ENCODE measurements around the gene HLA-DOB. TPM values are rescaled to one million over a fixed set of nuclear protein-coding genes. Genes with fewer than 3 reads are reported as not detected.

HLA-DOB gene
- total RNA-seq, 1 experiment from 2014 or later = 0.64 TPM

DNA sequence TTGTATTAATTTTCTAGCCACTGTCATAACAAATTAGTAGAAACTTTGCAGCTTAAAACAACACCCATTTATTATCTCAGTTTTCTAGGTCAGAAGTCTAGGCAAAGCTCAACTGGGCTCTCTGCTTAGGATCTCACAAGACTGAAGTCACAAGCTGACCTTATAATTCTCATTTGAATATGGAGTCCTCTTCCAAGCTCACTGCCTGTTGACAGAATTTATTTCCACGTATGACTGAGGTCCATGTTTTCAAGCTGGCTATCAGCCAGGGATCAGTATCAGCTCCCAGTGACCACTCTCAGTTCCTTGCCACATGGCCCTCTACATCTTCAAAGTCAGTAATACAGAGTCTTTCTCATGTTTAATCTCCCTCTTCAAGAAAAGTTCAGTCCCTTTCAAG is 41.7 kb downstream of the HLA-DOB start:
- H3K36me3 ChIP-seq (ENCODE audit: control insufficient read depth in 1 of 2, insufficient read depth in 2 of 2, low read length in 2 of 2) = no peaks in the 10 kb centered on the region
- no peaks in the 10 kb centered on the region for H3K4me1 ChIP-seq (ENCODE audit: control insufficient read depth in 1 of 2, insufficient read depth in 2 of 2, low read length in 2 of 2)
- no peaks in the 10 kb centered on the region for H3K9me2 ChIP-seq (ENCODE audit: insufficient read depth)
- no peak overlapping the region for H3K9ac ChIP-seq (ENCODE audit: low read length)
- ATAC-seq = no peak
- no peak overlapping the region for H3K27ac ChIP-seq (ENCODE audit: low read depth, low read length)
- ChIA-PET POLR2A (no interaction called here), CTCF (no interaction called here), RAD21 (ENCODE audit: low non-redundant PET in 1 of 2, low total read pairs in 2 of 2, uncharacterized antibody in 2 of 2, unreplicated experiment in 2 of 2) (no interaction called here)
- H3K4me3 ChIP-seq (replicated peaks in 1 of 2; ENCODE audit: low read depth in 1 of 2, low read length in 2 of 2) = no peak overlapping the region
- H3K9me3 ChIP-seq (ENCODE audit: control insufficient read depth in 1 of 2, insufficient read depth in 1 of 2, low read depth in 1 of 2, low read length in 2 of 2) = no peaks in the 10 kb centered on the region
- no peak overlapping the region for H3K4me2 ChIP-seq (ENCODE audit: low read length)
- no peaks in the 10 kb centered on the region for H3K79me2 ChIP-seq (ENCODE audit: insufficient read depth, low read length)
- intact Hi-C loops (cut with micrococcal nuclease) = no loop called here
- no peaks in the 10 kb centered on the region for H3K27me3 ChIP-seq (ENCODE audit: insufficient read depth, low read length)
- no peaks in the 10 kb centered on the region for H4K20me1 ChIP-seq (ENCODE audit: insufficient read depth)
- BruUV-seq (replicated peaks) = no TSS peak
- H2AFZ ChIP-seq (ENCODE audit: low read depth, low read length, poor library complexity, severe bottlenecking) = no peak overlapping the region
- no peak for DNase-seq (ENCODE audit: low read depth, low spot score)
- TF ChIP-seq ZFX (IDR thresholded peaks at IDR 0.05) = no peak
- TF ChIP-seq EZH2 (IDR thresholded peaks at IDR 0.05) = no peak
- TF ChIP-seq ZNF274 (IDR thresholded peaks at IDR 0.05; ENCODE audit: low read depth, low read length) = no peak
- no peak for TF ChIP-seq SP1 (IDR thresholded peaks at IDR 0.05; ENCODE audit: low read depth)
- TF ChIP-seq FOSL1 (IDR thresholded peaks at IDR 0.05; ENCODE audit: low read depth) = no peak

DNA sequence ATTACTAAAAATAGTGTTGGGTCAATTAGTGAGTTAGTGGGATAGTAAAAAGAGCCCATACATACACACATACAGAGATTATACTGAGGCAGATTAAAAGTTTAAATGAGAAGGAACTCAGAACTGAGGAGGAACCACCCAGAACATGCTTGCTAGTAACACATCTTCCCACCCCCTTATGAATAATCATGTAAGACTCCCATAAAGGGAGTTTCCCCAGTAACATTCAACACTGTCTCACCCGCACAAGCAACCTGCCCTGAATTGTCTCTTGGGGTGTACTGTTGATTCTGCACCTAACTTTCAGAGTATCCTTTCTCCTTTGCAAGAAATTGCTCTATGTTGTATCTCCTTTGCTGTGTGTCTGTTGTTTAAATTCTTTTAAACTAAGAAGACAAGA is 42.4 kb downstream of the HLA-DOB start:
- ChIA-PET RAD21 (ENCODE audit: low non-redundant PET in 1 of 2, low total read pairs in 2 of 2, uncharacterized antibody in 2 of 2, unreplicated experiment in 2 of 2) (no interaction called here), CTCF (no interaction called here), POLR2A (no interaction called here)
- no peak overlapping the region for H2AFZ ChIP-seq (ENCODE audit: low read depth, low read length, poor library complexity, severe bottlenecking)
- no peak overlapping the region for H3K9ac ChIP-seq (ENCODE audit: low read length)
- H4K20me1 ChIP-seq (ENCODE audit: insufficient read depth) = no peaks in the 10 kb centered on the region
- H3K4me1 ChIP-seq (ENCODE audit: control insufficient read depth in 1 of 2, insufficient read depth in 2 of 2, low read length in 2 of 2) = no peaks in the 10 kb centered on the region
- no peaks in the 10 kb centered on the region for H3K9me3 ChIP-seq (ENCODE audit: control insufficient read depth in 1 of 2, insufficient read depth in 1 of 2, low read depth in 1 of 2, low read length in 2 of 2)
- H3K4me3 ChIP-seq (replicated peaks in 1 of 2; ENCODE audit: low read depth in 1 of 2, low read length in 2 of 2) = no peak overlapping the region
- no peak for ATAC-seq
- H3K4me2 ChIP-seq (ENCODE audit: low read length) = no peak overlapping the region
- BruUV-seq (replicated peaks) = no TSS peak
- H3K9me2 ChIP-seq (ENCODE audit: insufficient read depth) = no peaks in the 10 kb centered on the region
- no peak for DNase-seq (ENCODE audit: low read depth, low spot score)
- no peaks in the 10 kb centered on the region for H3K36me3 ChIP-seq (ENCODE audit: control insufficient read depth in 1 of 2, insufficient read depth in 2 of 2, low read length in 2 of 2)
- no peaks in the 10 kb centered on the region for H3K79me2 ChIP-seq (ENCODE audit: insufficient read depth, low read length)
- H3K27me3 ChIP-seq (ENCODE audit: insufficient read depth, low read length) = no peaks in the 10 kb centered on the region
- intact Hi-C loops (cut with micrococcal nuclease) = no loop called here
- H3K27ac ChIP-seq (ENCODE audit: low read depth, low read length) = no peak overlapping the region
- TF ChIP-seq, protein P1, sequence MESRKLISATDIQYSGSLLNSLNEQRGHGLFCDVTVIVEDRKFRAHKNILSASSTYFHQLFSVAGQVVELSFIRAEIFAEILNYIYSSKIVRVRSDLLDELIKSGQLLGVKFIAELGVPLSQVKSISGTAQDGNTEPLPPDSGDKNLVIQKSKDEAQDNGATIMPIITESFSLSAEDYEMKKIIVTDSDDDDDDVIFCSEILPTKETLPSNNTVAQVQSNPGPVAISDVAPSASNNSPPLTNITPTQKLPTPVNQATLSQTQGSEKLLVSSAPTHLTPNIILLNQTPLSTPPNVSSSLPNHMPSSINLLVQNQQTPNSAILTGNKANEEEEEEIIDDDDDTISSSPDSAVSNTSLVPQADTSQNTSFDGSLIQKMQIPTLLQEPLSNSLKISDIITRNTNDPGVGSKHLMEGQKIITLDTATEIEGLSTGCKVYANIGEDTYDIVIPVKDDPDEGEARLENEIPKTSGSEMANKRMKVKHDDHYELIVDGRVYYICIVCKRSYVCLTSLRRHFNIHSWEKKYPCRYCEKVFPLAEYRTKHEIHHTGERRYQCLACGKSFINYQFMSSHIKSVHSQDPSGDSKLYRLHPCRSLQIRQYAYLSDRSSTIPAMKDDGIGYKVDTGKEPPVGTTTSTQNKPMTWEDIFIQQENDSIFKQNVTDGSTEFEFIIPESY (IDR thresholded peaks at IDR 0.05; ENCODE audit: extremely low read depth, insufficient replicate concordance, low read length) = no peak
- no peak for TF ChIP-seq FOSL1 (IDR thresholded peaks at IDR 0.05; ENCODE audit: low read depth)
- TF ChIP-seq ELF1 (IDR thresholded peaks at IDR 0.05; ENCODE audit: borderline replicate concordance, low read depth) = no peak
- TF ChIP-seq CEBPB (IDR thresholded peaks at IDR 0.05; ENCODE audit: low read depth) = no peak
- TF ChIP-seq RAD21 (IDR thresholded peaks at IDR 0.05; ENCODE audit: low read depth) = no peak
- TF ChIP-seq, protein P2, sequence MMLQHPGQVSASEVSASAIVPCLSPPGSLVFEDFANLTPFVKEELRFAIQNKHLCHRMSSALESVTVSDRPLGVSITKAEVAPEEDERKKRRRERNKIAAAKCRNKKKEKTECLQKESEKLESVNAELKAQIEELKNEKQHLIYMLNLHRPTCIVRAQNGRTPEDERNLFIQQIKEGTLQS (IDR thresholded peaks at IDR 0.05) = no peak
- TF ChIP-seq CBX3 (IDR thresholded peaks at IDR 0.05; ENCODE audit: low read depth) = no peak
- TF ChIP-seq YY1 (IDR thresholded peaks at IDR 0.05; ENCODE audit: extremely low read depth, insufficient replicate concordance, low read depth, low read length) = no peak
- TF ChIP-seq, protein P3, sequence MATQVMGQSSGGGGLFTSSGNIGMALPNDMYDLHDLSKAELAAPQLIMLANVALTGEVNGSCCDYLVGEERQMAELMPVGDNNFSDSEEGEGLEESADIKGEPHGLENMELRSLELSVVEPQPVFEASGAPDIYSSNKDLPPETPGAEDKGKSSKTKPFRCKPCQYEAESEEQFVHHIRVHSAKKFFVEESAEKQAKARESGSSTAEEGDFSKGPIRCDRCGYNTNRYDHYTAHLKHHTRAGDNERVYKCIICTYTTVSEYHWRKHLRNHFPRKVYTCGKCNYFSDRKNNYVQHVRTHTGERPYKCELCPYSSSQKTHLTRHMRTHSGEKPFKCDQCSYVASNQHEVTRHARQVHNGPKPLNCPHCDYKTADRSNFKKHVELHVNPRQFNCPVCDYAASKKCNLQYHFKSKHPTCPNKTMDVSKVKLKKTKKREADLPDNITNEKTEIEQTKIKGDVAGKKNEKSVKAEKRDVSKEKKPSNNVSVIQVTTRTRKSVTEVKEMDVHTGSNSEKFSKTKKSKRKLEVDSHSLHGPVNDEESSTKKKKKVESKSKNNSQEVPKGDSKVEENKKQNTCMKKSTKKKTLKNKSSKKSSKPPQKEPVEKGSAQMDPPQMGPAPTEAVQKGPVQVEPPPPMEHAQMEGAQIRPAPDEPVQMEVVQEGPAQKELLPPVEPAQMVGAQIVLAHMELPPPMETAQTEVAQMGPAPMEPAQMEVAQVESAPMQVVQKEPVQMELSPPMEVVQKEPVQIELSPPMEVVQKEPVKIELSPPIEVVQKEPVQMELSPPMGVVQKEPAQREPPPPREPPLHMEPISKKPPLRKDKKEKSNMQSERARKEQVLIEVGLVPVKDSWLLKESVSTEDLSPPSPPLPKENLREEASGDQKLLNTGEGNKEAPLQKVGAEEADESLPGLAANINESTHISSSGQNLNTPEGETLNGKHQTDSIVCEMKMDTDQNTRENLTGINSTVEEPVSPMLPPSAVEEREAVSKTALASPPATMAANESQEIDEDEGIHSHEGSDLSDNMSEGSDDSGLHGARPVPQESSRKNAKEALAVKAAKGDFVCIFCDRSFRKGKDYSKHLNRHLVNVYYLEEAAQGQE (IDR thresholded peaks at IDR 0.05; ENCODE audit: low read depth) = no peak
- TF ChIP-seq, protein P4, sequence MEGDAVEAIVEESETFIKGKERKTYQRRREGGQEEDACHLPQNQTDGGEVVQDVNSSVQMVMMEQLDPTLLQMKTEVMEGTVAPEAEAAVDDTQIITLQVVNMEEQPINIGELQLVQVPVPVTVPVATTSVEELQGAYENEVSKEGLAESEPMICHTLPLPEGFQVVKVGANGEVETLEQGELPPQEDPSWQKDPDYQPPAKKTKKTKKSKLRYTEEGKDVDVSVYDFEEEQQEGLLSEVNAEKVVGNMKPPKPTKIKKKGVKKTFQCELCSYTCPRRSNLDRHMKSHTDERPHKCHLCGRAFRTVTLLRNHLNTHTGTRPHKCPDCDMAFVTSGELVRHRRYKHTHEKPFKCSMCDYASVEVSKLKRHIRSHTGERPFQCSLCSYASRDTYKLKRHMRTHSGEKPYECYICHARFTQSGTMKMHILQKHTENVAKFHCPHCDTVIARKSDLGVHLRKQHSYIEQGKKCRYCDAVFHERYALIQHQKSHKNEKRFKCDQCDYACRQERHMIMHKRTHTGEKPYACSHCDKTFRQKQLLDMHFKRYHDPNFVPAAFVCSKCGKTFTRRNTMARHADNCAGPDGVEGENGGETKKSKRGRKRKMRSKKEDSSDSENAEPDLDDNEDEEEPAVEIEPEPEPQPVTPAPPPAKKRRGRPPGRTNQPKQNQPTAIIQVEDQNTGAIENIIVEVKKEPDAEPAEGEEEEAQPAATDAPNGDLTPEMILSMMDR (IDR thresholded peaks at IDR 0.05 in 2 of 3, conservative IDR thresholded peaks at IDR 0.05 in 1 of 3; ENCODE audit: borderline replicate concordance in 1 of 3, insufficient read depth in 1 of 3, low read depth in 2 of 3, low read length in 2 of 3) = no peak
